ENCODE measurements around the gene ST6GALNAC6.

The ST6GALNAC6 gene

DNA sequence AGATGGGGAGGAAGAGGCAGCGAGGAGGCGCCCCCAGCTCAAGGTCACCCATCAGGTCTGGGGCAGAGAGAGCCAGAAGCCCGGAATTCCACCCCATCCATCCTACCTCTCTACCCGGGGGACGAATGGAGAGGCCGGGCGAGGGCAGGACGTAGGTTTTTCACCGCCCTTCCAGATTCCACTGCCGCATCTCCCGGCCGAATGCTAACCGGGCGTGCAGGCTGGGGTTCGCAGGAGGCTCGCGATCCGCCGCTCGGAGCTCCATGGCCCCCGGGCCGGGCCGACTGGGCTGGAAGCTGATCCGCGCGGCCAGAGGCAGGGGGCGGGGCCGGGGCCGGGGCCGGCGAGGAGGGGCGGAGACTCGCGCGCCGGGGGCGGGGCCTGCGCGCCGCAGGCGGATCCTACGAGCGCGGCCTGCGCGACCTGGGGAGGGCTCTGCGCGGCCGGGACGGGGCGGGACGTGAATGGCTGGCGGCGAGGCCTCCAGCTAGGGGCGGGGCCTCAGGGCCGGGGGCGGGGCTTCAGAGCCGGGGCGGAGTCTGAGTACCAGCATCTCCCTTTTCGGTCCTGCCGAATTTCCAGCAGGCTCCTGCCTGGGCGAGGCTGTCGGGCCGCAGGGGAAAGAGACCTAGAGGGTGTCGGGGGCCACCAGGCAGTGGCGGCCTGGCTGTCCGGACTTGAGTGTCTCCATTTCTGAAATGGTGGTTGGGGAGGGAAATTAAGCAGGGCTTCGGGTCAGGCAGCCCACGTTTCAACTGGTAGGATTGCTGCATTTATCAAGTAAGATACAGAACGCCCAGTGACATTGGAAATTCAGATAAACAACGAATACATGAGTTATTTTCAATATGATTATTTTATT lies 17.5 kb upstream of the ST6GALNAC6 start, which contains the start of gene ST6GALNAC4:
TSS of gene ST6GALNAC4 (minus strand) at position 322 of the 862 bp plus-strand sequence. CDS start 622 bp downstream, outside the sequence.
- peak; percentile 94 for DNase-seq (ENCODE audit: low spot score)

DNA sequence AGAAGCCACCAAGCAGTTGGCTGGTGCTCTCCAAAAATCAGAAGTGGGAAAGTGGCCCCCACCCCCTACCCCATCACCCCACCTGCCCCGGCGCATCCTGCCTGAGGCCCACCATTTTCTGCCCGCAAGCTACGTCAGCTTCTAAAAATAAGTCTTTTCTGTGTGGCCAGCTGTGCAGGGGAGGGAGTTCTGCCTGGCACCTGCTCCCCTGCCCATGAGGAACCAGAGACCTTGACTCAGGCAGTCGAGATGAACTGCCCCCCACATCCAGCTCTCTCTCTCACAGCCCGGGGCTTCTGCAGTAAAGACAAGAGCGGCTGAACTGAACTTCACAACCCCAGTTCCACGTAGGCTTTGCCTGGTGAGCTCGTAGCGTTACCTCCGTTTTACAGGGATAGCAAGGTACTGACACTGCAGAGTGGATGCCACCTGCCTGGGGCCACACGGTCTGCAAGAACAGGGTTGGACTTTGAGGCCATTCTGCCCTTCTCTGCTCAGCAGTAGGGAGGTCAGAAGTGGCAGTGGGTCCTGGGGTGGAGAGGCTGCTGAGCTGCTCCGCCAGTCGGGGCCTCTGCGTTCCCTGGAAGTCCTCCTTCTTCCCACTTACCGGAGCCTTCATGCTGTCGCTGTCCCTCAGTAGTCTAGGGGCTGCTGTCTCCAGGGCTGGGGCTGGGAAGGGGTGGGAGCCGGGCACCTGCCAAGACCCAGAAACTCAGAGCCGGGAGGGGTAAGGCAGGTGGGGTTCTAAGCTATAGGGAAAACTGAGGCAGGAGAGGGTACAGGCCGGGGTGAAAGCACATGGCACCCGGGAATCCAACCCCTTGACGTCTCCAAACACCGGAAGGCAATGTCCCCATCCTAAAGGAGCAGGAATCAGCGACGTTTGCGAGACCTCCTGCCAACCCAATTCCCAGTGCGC lies 16.7 kb upstream of the ST6GALNAC6 start:
- no peak for DNase-seq (ENCODE audit: low spot score)

GRCh38 chr9:127915325-127915752 lies 15.9 kb upstream of the ST6GALNAC6 start:
- DNase-seq (ENCODE audit: low spot score) = no peak

- no peak for DNase-seq (ENCODE audit: low spot score)
These were observed 14.3 kb upstream of the ST6GALNAC6 start for GRCh38 chr9:127913682-127914081.

DNA sequence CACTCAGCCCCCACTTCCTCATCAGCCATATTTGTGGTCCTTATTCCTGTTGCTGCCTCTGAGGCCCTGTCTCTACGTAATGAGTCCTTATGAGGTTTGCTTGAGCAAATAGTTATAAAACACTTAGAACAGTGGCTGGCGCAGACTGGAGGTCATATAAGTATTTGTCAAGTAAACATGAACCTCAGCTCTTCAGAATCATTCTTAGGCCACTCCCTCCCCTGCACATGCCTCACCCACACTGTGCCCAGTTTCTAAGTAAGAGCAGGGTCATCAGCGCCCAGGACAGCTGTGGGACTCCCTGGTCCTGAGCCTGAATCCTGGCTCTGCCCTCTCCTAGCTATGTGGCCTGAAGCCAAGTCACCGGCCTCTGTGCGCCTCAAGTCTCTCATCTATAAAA lies 13.5 kb upstream of the ST6GALNAC6 start:
- no peak for DNase-seq (ENCODE audit: low spot score)

GRCh38 chr9:127912296-127912695 lies 12.9 kb upstream of the ST6GALNAC6 start:
- no peak for DNase-seq (ENCODE audit: low spot score)

DNA sequence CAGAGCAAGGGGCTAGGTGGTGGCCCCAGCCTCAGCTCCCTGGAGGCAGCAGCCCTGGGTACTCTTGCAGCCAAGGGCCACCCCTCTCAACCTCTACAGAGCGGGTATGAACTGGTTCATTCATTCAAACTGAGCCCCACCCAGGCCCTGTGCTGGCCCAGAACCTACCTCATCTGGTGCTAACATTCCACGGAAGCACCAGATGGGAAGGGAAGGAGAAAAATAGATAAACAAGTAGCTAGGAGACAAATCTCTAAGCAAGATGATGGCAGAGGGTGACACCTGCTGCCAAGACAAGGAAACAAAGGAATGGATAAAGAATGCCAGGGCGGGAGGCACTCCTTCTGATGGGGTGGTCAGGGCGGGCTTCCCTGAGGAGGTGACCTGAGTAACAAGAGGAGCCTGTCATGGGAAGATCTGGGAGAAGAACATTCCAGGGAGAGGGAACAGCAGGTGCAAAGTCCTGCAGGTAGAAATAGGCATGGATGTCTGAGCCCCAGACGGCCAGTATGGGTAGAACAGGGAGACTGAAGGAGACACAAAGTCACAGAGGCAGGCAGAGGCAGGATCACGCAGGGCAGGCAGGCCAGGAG lies 11.3 kb upstream of the ST6GALNAC6 start:
- DNase-seq (ENCODE audit: low spot score) = no peak

DNA sequence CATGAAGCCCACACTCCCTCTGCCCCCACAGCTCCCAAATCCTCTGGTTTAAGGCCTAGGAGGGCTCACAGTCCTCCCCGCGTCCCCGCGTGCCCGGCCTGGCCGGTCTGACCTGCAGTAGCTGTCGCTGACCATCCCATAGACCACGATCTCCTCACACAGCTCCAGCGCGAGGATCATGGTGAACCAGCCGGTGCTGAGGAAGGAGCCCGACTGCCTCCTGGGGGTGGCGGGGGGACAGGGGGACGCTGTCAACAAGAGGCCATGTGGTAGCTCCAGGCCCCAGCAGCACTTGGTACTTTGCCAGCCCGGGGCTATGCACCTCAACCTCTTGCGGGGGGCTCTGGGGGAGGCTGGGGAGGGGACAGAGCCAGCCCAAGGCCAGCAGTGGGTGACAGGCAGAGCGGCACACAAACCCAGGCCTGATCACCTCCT lies 10.5 kb upstream of the ST6GALNAC6 start:
- no peak for DNase-seq (ENCODE audit: low spot score)

DNA sequence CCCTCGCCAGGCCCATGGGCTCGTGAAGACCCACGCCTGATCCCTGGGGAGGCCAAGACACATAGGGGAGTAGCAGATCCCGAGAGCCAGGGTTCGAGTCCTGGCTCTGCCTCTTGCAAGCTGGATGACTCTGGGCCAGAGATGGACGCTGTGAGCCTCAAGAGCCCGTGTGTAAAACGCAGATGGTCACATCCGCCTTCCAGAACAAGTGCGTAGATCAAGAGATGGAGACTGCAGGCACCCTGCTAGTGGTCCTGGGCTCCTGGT lies 9.2 kb upstream of the ST6GALNAC6 start:
- DNase-seq (ENCODE audit: low spot score) = no peak

DNA sequence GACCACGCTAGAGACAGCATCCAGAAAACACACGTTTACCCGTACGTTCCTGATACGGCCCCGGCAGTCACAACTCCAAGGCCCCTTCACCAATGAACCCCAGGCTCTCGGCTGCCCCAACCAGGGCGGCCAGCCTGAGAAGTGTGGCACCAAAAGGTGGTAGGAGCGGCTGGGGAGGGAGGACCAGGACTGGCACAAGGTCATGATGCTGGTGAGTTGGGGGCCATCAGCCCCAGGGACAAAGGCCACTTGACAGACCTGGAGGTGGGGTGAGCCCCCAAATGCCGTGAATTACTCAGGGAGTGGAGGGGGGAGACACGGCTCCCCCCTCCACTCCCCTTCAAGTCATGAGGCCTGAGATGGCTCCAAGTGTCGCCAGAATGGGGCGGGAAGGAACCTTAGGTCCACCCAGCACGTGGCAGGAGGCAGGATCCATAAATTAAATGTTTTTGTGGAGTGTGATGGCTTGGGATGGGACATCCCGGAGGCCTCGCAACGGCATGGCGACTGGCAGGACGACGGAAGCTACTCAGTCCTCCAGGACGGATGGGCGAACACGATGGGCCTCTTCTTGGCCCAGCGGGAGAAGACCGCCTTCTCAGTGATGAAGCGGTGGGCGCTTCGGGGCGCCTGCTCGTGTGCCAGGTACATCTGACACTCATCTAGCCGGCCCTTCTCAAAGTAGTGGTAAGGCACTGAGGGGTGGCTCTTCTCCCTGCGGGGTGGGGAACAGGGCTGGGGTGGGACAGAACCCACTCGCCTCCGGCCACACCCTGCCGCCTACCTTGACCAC lies 8.7 kb upstream of the ST6GALNAC6 start:
- DNase-seq (ENCODE audit: low spot score) = no peak

DNA sequence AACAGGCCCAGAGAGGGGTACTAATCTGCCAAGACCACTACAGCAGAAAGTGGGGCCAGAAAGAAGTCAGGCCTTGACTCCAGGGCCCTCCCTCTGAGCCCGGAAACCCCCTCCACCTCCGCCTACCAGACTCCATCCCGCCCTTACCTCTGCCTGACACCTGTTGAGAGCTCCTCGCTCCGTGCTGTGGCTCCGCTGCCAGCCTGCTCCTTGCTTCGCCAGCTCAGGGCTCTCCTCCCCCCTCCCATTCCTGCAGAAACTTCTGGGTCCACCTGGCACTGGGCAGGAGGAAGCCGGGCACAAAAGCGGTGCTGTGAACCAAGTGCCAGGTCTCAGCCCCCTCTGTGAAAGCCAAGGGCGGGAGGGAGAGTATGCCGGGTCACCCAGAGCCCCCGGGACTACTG lies 6.4 kb upstream of the ST6GALNAC6 start:
- DNase-seq (ENCODE audit: low spot score) = no peak

- no peak for DNase-seq (ENCODE audit: low spot score)
These were observed 5.8 kb upstream of the ST6GALNAC6 start for GRCh38 chr9:127905004-127905728.

- DNase-seq (ENCODE audit: low spot score) = no peak
These were observed 5.2 kb upstream of the ST6GALNAC6 start for GRCh38 chr9:127904561-127905003.

- no peak for DNase-seq (ENCODE audit: low spot score)
These were observed 4.4 kb upstream of the ST6GALNAC6 start for GRCh38 chr9:127903557-127904475.

- DNase-seq (ENCODE audit: low spot score) = no peak
These were observed 823 bp downstream of the ST6GALNAC6 start for GRCh38 chr9:127898433-127899127.

- DNase-seq (ENCODE audit: low spot score) = no peak
These were observed 2.2 kb downstream of the ST6GALNAC6 start for GRCh38 chr9:127897193-127897692.

DNA sequence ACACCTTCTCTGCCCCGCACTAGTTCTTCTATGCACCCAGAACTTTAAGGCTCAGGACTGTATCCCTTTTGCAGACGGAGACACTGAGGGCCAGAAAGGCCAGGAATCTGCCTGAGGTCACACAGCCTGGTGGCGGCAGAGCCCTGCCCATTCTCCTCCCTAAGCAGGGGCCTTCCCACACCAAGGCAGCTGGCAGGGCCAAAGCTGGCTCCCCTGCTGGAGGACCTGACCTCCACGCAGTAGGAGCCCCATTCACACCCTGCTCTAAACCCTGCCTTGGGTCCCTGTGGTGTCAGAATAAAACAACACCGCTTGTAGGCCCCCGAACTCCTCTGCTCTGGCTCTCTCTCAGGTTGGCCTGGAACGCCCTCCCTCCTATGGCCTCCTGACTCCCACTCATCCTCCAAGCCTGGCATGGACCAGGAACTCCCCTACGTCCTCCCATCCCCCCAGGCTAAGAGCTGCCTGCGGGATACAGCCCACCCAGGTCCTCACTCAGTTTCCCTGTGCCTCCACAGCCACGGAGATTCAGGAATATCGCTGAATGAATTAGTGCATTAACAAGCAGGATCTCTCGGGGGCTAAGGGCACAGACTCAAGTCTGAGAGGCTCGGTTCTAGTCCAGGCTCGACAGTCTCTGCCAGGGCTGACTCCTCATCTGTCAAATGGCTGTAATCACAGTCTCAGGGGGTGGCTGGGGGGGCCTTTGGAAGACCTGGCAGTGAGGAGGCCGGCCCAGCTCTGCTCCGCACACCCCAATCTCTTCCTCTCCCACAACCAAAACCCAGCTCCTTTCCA lies 2.8 kb downstream of the ST6GALNAC6 start:
- DNase-seq (ENCODE audit: low spot score) = no peak

DNA sequence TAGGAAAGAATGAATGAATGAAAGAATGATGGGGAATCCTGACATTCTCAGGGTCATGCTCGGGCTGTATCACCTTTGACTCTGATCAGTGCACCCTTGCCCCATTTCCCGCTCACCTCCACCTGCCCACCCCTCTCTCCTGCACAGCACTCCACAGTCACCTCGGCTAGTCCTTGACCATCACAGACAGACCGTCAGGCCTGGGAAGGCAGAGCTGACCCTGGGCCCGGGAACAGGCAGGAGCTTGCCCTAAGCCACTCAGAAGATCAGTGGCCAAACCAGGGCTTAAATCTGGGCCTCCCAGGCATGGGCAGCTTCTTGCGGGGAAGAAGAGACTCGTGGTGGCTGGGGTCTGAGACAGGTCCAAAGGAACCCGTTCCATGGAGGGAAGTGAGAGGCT lies 3.6 kb downstream of the ST6GALNAC6 start:
- DNase-seq (ENCODE audit: low spot score) = no peak
